ENCODE measurements around the gene ADGRB2. TPM values are rescaled to one million over a fixed set of nuclear protein-coding genes. Genes with fewer than 3 reads are reported as not detected.

Gene ADGRB2
- total and polyA plus RNA-seq, 2 of the 4 experiments (the other 2 are of a cell fraction), result 2.2 to 11.9 TPM

- no peak overlapping the region for H2AK9ac ChIP-seq (replicated peaks; ENCODE audit: low read depth, low read length, poor library complexity)
- peaks cover 28% of the 10 kb centered on the region for H3K4me1 ChIP-seq (ENCODE audit: control insufficient read depth, insufficient read depth, low read length)
- no peak overlapping the region for H2BK20ac ChIP-seq (ENCODE audit: low read depth, low read length)
These were observed 5.3 kb downstream of the ADGRB2 start for GRCh38 chr1:31758823-31759222.

More at GRCh38 chr1:31758823-31759222, 5.3 kb downstream of the ADGRB2 start:
- Histone ChIP-seq H2BK120ac (ENCODE audit: low read depth, low read length) (no peak overlapping the region), H3K4me3 (ENCODE audit: insufficient read depth, low read depth, low read length) (no peak overlapping the region), H3K23ac (ENCODE audit: low read depth, low read length) (no peak overlapping the region), H4K8ac (ENCODE audit: low read depth in 2 of 2, low read length in 2 of 2) (no peak overlapping the region), H3K56ac (ENCODE audit: extremely low read depth, insufficient read depth, low read length) (no peak overlapping the region), H3K4me2 (ENCODE audit: low read depth, low read length) (no peak overlapping the region), H3K36me3 (ENCODE audit: control insufficient read depth, insufficient read depth, low read length) (no peaks in the 10 kb centered on the region), H3K79me1 (ENCODE audit: low read depth in 1 of 2, low read length in 2 of 2) (peaks cover 0 to 32% of the 10 kb centered on the region in 2 experiments; a peak in 2 of 4 replicates), H3K4ac (ENCODE audit: low read depth, low read length) (no peak overlapping the region; the same call in 1 of the 2 replicates), H3K18ac (ENCODE audit: low read depth, low read length) (no peak overlapping the region), H4K5ac (ENCODE audit: low read depth, low read length) (no peak overlapping the region), H4K20me1 (ENCODE audit: insufficient read depth, low read length) (0 out of 2 replicates have a peak, but pooled peaks cover 6% of the 10 kb centered on the region), H2AFZ (replicated peaks; ENCODE audit: low read length, poor library complexity) (no peak overlapping the region), H3K14ac (replicated peaks; ENCODE audit: low read depth, low read length) (no peak overlapping the region), H3K9me3 (ENCODE audit: control insufficient read depth, insufficient read depth, low read length) (no peaks in the 10 kb centered on the region), H3K27ac (ENCODE audit: insufficient read depth, low read length) (no peak overlapping the region), H2BK15ac (ENCODE audit: low read depth, low read length) (no peak overlapping the region), H2AK5ac (ENCODE audit: low read depth, low read length) (peak overlapping the region; percentile 35; the same call in 1 of the 2 replicates), H3K27me3 (ENCODE audit: control insufficient read depth, insufficient read depth, low read length) (no peaks in the 10 kb centered on the region), H4K91ac (ENCODE audit: insufficient read depth, low read depth, low read length) (no peak overlapping the region), H2BK5ac (ENCODE audit: low read depth, low read length, poor library complexity, severe bottlenecking) (no peak overlapping the region), H3K9ac (ENCODE audit: low read depth, low read length) (no peak overlapping the region), H3K9me1 (ENCODE audit: insufficient read depth, low read length) (peaks cover 11% of the 10 kb centered on the region)
- intact Hi-C loops (cut with micrococcal nuclease) (no loop called here), in situ Hi-C loops (cut with MboI; ENCODE audit: low sequenced_read_pairs) (no loop called here), dilution Hi-C loops (cut with HindIII; ENCODE audit: low sequenced_read_pairs, unreplicated experiment) (no loop called here)
- DNase-seq, result no peak
- POLR2A ChIA-PET (ENCODE audit: unreplicated experiment), result no interaction called here
- no TSS peak for BruUV-seq (replicated peaks)
- no CpG with 5 or more reads among the region's 7 CpGs for WGBS, 2 experiments (ENCODE audit: extremely low coverage in 2 of 2, insufficient read length in 1 of 2)
- TF ChIP-seq ELK1 (IDR thresholded peaks at IDR 0.05; ENCODE audit: borderline replicate concordance, low read depth, low read length) (no peak), POLR2A (IDR thresholded peaks at IDR 0.05; ENCODE audit: low read depth, low read length) (no peak), USF2 (IDR thresholded peaks at IDR 0.05; ENCODE audit: low read depth, low read length) (no peak), RFX5 (IDR thresholded peaks at IDR 0.05; ENCODE audit: low read depth, low read length) (no peak), CHD1 (IDR thresholded peaks at IDR 0.05; ENCODE audit: low read depth, low read length) (no peak), FOS (IDR thresholded peaks at IDR 0.05; ENCODE audit: low read depth, low read length) (no peak), MXI1 (IDR thresholded peaks at IDR 0.05; ENCODE audit: borderline replicate concordance, low read depth, low read length) (no peak), RAD21 (IDR thresholded peaks at IDR 0.05; ENCODE audit: low read length) (no peak), NFE2L2 (IDR thresholded peaks at IDR 0.05; ENCODE audit: low read depth, low read length) (no peak), MAZ (IDR thresholded peaks at IDR 0.05; ENCODE audit: borderline replicate concordance, low read depth, low read length) (no peak), BHLHE40 (IDR thresholded peaks at IDR 0.05; ENCODE audit: low read depth, low read length) (no peak), RCOR1 (IDR thresholded peaks at IDR 0.05; ENCODE audit: insufficient replicate concordance, low read length) (no peak), CEBPB (IDR thresholded peaks at IDR 0.05; ENCODE audit: low read depth, low read length) (no peak), SMC3 (IDR thresholded peaks at IDR 0.05; ENCODE audit: low read depth, low read length) (no peak), CTCF (conservative IDR thresholded peaks at IDR 0.05; ENCODE audit: low read depth, low read length) (no peak), MAFK (IDR thresholded peaks at IDR 0.05; ENCODE audit: low read depth, low read length) (no peak)
- CTCF ChIA-PET, result no interaction called here
- ATAC-seq (ENCODE audit: low read depth), result no peak

Data from IMR-90 (cell line).